Central memory CD4-positive, alpha-beta T cell (primary cell): ENCODE measurements around the gene RPL18A.

Source experiments
- DNase-seq: peaks from one replicate; pipeline ENCODE4 v3.0.0; 2022

The RPL18A gene

DNA sequence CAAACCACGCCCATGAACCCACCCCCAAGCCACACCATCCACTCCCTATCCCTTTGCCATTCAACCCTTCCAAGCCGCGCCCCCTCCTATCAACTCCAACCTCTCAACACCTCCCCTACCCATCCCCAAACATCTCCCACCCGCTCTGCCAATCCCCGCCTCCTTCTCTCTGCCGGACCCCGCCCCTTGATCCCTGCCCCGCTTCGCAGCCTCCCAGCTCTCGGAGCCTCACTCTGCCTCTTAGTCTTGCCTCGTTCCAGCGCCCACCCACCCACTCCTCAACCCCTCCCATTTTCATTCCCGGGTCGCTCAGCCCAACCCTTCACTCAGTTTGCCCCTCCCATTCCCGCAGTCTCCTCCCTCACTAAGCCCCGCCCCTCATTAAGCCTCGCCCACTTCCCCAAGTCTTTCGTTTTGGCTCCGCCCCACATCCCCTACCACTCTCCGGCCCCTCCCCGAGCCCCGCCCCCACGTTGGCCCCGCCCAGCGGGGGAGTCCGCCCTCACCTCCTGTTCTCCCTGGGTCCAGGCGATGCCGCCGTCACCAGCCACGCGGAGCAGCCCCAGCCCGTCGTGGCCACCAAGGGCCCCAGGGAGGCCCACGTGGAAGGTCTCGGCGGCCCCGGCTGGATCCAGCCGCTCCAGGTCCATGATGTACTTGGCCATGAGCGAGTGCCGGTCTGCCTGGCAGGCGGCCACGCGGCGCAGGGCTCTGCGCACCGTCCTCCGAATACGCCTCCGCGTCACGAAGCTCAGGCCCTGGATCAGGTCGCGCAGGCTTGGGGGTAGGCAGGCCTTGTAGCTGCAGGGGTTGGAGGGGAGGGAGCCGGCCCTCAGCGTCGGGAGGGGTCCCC, 17.7 kb upstream of the RPL18A start:
- DNase-seq, result no peak

DNA sequence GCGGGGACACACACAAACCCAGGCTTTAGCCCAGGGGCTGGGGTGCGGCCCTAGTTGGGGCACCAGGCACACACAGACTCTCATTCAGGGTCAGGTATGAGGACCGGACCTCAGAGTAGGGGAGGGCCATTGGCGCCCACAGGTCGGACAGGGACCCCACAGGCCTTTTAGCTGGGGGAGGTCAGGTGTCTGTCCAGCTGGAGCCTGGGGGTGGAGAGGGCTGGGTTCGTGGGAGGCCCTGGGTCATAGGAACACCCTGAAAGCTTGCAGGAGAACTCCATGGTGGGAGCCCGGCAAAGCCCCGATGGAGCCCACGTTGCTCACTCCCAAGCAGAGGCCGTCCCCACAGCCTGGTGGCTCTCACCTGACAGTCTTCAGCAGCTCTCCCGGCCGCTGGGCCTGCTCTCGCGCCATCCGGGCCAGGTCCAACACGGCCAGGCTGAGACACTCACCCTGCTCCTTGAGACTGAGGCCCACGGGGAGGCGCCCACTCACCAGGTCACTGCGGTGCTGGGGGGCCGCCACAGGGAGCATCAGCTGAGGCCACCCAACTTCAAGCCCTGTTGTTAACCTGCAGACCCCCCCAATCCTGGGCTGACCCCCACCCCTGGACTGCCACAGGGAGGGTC, 16.9 kb upstream of the RPL18A start:
- DNase-seq, result no peak

DNA sequence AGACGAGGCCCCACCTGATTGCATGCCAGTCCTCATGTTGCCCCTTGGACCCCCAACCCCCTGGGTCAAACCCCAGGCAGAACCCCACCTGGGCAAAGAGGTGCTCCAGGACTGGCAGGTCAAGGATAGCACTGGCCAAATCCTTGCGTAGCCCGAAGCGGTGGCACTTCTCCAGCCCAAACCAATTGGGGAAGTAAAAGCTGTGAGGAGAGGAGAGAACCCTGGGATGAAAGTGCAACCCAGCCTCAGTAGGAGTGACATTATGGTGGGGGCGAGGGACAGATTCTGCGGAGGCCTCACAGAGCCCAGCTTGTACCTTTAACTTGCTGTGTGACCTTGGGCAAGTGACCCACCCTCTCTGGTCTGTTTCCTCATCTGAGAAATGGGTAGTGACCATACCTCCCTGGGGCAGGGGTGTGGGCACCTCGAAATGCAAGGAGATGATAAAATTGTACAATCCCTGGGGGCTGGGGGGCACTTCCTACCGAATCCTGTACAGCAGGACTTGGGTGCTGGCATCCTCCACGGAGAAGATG, 16.4 kb upstream of the RPL18A start:
- DNase-seq, result no peak

DNA sequence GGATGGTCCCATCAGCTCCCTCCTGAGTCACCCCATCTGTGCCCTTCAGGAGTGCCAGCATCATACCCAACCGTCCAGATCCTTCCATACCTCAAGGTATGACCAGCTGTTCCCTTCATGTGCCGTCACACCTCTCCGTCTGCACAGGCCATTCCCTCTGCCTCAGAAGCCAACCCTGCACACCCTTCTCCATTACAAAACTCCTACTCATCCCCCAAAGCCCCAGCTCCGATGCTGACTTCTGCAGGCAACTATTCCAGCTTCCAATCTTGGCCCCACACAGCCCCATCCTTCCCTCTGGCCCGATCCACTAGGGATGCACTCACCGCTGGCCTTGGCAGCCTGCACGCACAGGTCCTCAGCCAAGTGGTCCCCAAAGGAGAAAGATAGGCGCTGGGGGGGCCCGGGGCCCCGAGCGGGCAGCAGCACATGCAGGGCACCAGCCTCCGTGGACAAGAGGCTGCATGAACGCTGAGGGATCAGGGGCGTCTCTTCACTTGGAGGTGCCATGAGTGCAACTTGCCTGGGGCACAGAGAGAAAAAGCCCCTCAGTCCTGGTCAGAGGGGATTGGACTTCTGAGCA, 15.7 kb upstream of the RPL18A start:
- no peak for DNase-seq

DNA sequence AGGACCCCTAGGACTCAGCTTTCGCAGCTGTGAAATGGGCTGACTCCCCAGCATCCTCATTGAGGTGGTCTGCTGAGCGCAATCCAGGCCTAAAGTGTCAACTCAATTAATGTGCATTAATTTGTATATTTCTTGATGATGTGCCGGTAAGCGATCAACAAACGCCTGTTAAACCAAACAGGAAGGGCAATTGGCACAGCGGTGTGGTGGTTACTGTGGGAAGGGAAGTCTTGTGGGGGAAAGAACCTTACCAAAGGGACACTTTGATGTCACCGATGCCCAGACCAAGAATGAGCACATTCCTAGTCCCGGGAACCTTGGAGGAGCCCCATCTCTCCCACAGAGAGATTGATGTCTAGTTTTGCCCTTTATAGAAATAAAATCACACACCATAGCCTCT, 13.6 kb upstream of the RPL18A start:
- peak; percentile 58 for DNase-seq

DNA sequence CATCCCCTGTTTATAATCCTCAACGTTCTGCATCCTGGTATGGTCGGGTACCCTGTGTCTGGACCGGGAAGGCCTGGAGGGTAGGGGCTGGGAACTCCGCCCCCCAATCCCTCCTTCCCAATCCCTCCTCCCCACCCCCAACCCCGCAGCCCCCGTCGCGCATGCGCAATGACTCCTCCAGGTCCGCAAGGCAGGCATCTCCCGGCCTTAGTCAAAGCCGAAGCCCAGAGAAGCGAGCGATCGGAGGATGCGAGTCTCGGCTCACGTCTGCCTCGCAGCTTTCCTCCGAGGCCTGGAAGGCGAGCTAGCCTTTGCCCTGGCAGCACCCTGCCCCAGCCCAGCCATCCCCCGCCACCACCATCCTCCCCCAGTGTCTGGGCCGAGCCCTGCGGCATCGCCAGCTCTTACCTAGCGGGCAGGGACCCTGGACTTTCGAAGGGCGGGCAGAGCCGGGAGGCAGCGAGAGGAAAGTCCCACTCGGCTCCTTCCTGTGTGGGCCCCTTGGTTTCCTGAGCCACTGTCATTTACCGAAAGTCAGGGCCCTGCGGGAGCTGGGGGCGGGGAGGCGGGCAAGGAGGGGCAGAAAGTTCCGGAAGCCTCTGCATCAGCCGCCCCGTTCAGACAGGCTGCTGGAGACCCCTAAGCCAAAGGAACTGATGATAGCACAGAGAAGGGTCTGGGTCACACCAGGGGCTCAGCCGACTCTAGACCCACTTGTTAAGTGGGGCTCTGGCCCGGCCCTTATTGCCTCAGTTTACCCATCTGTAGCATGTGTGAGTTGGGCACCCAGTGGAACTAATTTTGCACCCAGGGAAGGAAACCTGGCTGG, 12.0 kb upstream of the RPL18A start, which contains the start of gene JAK3:
Gene JAK3, minus strand, starts transcription at position 445 of the 829 bp plus-strand sequence. CDS start 3,565 bp downstream, outside the sequence.
- DNase-seq, result peak; percentile 83

DNA sequence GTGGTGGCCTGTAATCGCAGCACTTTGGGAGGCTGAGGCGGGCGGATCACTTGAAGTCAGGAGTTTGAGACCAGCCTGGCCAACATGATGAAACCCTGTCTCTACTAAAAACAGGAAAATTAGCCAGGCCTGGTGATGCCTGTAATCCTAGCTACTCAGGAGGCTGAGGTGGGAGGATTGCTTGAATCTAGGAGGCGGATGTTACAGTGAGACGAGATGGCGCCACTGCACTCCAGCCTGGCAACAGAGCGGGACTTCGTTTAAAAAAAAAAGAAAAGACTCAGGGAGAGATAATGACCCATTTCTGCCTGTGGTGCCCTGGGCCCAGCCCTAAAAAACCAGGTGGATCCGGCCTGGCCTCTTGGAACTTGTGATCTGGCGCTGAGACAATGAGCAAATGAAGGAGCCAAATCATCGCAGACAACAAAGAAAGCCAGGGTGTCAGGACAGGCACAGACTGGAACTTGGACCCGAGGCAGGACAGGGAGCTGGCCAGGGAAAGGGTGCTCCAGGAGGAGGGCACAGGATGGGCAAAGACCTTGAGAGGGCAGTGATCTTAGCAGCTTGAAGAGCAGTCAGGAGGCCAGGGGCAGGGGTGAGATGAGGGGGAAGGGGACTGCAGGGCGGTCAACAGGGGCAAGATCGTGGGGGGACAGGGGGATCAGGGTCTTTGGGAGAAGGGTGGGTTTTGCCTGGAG, 11.0 kb upstream of the RPL18A start:
- no peak for DNase-seq

DNA sequence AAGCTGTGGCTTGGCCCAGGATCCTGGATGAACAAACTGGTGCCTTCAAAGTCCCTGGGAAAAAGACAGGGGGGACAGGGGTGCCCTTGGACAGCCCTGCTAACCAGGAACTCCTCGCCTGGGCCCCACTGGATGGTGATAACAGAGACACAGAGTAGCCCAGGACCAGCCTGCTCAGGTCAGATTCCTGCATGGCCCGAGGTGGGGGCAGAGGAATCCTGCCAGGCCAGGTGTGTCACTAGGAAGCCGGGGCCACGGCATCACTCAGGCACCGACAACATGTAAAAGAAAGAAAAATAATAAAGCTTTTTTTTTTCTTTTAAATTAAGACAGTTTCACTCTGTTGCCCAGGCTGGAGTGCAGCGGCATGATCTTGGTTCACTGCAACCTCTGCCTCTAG, 5.6 kb upstream of the RPL18A start:
- no peak for DNase-seq

DNA sequence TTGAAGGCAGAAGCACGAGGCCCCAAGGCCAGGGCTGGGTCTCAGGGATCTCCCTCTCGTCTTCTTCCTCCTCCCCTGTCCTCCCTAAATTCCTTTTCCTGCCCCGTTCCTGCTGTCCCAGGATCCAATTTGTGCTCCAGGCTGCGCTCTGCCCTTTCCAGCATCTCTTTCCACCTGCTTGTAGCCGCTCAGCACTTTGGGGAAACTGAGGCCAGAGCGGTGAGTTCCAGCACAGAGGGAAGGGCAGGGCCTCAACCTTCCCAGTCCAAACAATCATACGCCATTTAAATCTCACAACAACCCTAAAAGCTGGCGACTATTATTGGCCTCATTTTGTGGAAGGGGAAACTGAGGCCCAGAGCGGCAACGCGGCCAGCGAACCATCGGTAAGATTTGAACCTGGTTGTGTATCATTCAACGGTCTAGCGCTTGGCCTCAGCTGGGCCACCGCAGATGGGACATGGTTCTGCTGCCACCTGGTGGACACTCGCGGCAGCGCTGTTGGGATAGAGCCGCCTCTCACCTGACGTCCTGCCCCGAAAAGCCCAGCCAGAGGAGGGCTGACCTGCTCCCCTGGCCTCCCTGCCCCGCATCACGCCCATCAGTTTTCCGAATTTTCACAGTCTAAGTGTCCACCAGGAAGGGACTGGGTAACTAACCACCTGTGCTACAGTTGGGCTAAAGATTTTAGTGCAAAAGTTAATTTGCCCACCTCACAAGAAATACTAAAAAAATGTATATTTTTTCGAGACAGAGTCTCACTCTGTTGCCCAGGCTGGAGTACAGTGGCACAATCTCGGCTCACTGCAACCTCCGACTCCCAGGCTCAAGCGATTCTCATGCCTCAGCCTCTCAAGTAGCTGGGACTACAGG, 4.2 kb upstream of the RPL18A start:
- DNase-seq, result peak; percentile 76

DNA sequence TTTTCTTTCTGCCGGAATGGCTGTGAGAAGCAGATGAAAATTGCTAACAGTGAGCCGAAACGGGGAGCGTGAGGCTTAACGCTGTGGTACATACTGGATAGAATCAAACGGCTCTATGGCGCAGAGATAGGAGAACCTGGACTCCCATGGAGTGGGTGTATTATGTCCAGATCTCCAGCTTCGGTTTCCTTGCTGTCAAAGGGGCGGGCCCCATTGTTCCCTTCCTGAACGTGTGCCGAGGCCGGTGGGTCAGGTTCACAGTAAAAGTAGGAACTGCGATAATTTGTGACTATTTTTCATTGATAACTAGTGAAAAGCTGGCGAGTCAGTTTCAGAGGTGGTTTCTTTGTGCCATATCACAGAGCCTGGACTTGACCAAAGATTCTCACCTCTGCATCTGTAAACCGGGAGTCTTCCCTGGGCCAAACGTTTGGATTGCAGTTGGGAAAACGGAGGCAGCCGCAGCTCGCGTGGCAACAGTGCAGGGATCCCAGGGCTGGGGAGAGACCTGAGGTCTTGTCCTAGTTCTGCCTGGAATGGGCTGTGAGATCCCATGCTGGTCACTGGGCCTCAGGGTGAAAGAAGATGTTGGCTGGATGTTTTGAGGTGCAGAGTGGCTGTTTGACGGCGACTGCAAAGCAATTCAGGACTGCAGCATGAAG, 752 bp downstream of the RPL18A start:
- no peak for DNase-seq

DNA sequence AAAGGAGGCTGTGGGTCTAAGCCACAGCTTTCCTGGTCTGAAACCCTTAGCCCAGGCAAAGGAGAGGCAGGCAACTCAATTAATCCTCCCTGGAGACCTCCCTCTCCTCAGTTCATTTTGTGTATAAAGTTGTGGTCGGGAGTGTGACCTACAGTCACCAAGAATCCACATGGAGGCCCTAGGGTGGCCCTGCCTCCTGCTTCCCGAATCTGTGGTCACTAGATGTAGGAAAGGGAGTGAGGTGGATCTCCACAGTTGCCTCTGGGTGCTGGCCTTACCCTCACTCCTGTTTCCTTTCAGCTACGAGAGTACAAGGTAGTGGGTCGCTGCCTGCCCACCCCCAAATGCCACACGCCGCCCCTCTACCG, 1.3 kb downstream of the RPL18A start:
- DNase-seq, result no peak

DNA sequence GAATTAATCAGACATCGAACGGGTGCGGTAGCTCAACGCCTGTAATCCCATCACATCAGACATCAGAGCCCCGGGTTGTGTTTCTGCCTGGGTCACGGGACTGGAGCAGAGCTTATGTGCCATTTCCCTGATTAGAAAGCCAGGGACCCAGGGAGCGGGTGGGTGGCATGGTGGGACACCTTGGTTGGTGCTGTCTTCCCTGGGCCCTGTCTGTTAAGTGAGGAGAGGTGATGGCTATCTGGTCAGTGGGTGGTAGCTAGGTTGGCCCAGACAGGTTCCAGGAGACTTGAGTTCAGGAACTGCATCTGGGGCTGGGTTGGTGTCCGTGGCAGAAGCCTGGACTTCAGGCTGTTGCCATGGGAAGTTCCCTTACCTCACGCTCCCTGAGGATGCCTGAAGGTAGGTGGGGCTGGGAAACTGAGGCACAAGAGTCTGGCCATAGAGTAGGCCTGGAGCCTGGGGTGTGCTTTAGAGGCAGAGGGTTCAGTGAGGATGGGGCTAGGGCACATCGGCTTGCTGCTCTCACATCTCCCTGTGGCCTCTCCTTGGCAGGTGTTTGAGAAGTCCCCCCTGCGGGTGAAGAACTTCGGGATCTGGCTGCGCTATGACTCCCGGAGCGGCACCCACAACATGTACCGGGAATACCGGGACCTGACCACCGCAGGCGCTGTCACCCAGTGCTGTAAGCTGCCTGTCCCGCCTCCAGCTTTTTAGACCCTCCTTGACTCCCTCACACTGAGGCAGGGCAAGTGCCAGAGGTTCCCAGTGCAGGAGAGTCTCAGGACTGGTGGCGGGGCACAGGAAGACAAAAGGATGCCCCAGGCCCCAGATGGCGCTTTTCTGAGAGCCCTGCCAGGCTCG, 2.1 kb downstream of the RPL18A start:
- no peak for DNase-seq

DNA sequence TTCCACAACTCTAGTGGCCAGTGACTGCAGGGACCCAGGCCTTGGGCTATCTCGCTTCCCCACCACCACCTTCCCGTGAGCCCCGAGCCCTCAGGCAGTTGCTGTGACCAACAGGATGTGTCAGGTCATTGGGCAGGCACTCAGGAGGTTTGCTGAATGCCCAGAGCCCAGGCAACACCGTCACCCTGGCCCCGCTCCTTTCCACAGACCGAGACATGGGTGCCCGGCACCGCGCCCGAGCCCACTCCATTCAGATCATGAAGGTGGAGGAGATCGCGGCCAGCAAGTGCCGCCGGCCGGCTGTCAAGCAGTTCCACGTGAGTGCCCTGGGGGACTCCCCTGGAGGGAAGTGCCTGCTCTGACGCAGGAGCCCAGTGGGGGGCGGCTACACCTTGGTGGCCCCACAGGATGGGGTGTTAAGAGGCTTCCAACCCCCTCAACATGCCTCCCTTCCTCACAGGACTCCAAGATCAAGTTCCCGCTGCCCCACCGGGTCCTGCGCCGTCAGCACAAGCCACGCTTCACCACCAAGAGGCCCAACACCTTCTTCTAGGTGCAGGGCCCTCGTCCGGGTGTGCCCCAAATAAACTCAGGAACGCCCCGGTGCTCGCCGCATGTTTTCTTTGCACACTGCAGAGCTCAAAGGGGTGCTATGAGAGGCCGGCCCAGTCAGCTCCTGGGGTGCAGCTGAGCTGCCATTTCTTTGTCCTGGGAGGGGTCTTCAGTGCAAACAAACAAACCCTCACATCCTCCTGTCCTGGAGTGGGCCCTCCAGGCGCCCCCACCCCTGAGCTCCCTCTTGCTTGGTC, 3.2 kb downstream of the RPL18A start:
- DNase-seq, result no peak

DNA sequence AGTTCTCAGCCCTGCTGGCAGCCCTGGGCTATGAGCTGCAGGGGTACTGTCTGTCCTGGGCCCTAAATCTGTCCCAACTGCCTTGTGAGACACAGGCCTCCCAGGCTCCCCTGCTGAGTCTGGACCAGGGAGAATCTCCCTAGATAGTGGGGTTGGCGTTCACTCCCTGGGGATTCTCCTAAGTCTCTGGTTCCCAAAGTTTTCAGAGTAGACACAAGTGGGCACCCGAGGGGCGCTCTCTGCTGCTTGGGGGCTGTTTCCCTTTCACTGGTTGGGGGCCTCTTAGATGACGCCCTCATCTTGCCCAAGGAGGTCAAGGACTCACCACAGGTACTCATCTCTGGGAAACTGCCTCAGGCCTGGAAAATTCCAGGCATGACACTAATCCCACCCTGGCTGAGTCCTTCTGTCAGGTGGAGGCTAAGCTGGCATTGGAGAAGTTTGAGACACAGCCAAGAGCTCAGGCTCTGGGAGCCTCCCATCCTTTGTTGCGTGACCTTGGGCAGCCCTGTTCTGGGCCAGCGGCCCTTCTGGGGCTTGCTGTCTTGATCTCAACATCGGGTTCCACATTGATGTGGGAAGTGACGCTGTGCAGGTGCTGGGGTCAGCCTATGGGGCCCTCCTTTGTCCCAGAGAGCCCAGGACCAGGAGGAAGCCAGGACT, 3.9 kb downstream of the RPL18A start:
- no peak for DNase-seq

DNA sequence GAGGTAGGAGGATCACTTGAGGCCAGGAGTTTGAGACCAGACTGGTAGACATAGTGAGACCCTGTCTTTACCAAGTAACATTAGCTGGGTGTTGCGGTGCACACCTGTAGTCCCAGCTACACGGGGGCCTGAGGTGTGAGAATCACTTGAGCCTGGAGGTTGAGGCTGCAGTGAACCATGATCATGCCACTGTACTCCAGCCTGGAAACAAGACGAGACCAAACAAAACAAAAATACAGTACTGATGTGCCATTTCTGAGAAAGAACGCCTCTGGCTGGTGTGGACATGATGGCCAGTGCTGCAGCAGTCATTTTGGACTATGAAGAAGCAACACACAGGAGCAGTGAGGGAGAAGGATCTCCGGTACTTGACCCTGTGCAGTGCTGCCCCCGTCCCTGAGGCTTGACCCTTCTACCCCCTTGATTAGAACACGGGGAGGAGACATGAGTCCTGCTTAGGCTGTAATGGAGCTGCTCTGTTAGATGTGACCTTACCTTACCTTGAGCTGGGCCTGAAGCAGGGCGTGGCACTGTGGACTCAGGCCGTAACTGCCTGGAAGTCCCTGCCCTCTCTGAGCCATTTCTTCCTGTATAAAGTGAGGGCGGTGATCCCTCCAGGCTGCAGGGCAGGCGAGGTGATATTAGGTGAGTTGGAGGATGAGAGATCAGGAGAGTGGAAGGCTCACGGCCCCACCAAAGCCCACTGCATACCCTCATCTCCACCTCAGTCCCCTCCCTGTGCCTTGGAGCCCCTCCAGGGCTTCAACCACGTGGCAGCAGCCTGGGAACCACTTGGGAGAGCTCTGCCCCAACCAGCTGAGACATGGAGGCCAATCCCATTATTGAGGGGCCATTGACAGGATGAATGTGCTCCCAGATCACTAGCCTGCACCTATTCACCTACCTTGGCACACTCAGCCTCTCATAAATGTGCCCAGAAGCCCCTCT, 5.9 kb downstream of the RPL18A start:
- DNase-seq, result no peak

DNA sequence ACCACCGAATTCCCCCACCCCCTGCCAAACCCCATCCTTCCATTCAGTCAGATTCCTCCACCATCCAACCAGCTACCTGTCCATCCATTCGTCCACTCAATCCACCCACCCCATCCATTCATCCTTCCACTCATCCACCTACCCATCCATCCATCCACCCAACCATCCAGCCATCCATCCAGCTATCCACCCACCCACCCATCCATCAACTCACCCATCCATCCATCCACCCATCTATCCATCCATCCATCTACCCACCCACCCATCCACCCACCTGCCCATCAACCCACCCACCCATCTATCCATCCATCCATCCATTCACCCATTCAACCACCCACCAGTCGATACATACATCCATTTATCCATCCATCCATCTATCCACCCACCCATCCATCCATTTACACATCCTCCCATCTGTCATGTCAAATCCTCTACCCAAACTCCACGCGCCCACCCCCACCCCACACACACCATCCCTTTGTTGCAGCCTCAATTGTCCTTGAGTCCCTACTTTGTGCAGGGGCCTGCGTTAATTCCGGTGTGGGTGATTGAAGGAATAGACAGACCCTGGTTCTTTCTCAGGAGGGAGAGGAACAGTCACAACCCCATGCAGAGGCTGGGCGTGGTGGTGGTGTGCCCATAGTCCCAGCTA, 6.7 kb downstream of the RPL18A start:
- no peak for DNase-seq
